Stimulated activated CD4-positive, alpha-beta T cell treated with anti-CD3 and anti-CD28 coated beads, Interleukin-12 subunit alpha, Interleukin-12 subunit beta, amount 100 ng/mL, for 24 hours (primary cell): ENCODE measurements around the gene CLEC6A.
"Not testable (repeated sequence)": the region's sequence is repeated elsewhere in the genome, so short reads cannot be mapped to it uniquely, and the experiment has no call there.

Experiments
- DNase-seq, 2 experiments: peaks; one replicate each; pipeline ENCODE4 v3.0.0-alpha.2; 2020; ENCODE audit warnings: low read depth in 2 of 2

CLEC6A gene

GRCh38 chr12:8495671-8496070, 39.9 kb downstream of the CLEC6A start:
- DNase-seq = not testable (repeated sequence)

- not testable (repeated sequence) for DNase-seq
Observed at GRCh38 chr12:8496074-8496473, 40.3 kb downstream of the CLEC6A start.

- no peak for DNase-seq
Observed at GRCh38 chr12:8499616-8500015, 43.9 kb downstream of the CLEC6A start.

- DNase-seq = no peak
Observed at GRCh38 chr12:8501720-8502119, 46.0 kb downstream of the CLEC6A start.

GRCh38 chr12:8504351-8504750, 48.6 kb downstream of the CLEC6A start:
- no peak for DNase-seq

GRCh38 chr12:8507596-8507995, 51.8 kb downstream of the CLEC6A start:
- DNase-seq = no peak

GRCh38 chr12:8508223-8508622, 52.5 kb downstream of the CLEC6A start:
- DNase-seq = no peak

- DNase-seq = no peak
Observed at GRCh38 chr12:8508910-8509841, 53.4 kb downstream of the CLEC6A start.

- DNase-seq = no peak
Observed at GRCh38 chr12:8513256-8513655, 57.5 kb downstream of the CLEC6A start, which contains the start of gene CLEC4D. Gene CLEC4D, plus strand, starts transcription at chr12:8513503. Its CDS starts 230 bp downstream, at chr12:8513733.

- no peak for DNase-seq
Observed at GRCh38 chr12:8517971-8518370, 62.2 kb downstream of the CLEC6A start.

GRCh38 chr12:8519171-8519570, 63.4 kb downstream of the CLEC6A start:
- DNase-seq = no peak

GRCh38 chr12:8527250-8528130, 71.7 kb downstream of the CLEC6A start:
- DNase-seq = no peak
